EL (cell line): ENCODE measurements around the gene SP140L.
A peak's percentile ranks its signal among the peaks of the same experiment; 100 is the strongest.
"Not testable (repeated sequence)": the region's sequence is repeated elsewhere in the genome, so short reads cannot be mapped to it uniquely, and the experiment has no call there.

Experiments used
- DNase-seq: peaks from one replicate; pipeline ENCODE4 v3.0.0-alpha.2; 2016

The SP140L gene

DNA sequence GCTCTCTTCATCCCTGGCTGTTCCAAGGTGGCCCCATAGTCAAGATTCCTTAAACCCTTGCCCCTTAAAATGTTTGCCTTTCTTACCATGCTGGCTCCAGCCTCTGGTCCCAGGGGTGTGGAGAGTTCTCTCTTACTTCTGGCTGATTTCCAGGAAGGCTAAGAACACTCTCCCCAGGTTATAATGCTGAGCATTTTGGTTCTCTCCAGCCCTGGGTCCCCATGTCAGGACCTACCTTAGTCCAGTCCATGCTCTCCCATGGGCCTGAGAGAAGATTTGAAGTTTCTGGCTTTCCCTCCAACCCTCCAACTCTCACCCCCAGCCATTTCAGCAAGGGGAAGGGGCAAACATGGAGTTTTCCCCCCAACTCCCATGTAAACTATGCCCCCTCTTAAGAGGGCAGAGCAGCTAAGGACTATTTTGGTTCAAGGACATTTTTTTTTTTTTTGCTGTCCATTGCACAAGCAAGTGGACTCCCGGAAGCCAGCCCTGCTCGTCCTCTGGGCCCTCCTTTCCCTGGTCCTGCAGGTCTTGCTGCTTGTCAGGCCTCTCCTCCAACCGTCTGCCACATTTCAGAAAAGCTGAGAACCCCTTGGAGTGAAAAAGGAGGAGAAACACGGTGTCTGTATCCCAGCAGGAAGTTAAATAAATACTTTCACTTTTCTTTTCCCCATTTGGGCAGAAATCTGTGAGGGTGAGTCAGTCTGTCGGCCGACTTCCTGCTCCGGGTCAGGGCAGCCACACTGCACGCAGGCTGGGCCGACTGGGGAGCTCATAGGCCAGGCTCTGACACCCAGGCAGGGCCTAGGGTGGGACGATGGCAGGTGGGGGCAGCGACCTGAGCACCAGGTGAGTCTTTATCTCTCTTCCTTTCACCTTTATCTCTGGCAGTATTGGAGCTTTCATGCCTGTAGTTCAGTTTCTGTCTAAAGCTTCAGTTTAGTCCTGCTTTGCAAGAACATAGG lies at the start of gene SP140L:
Gene SP140L, plus strand, starts transcription at position 741 of the 965 bp plus-strand sequence. Its CDS starts 77 bp downstream, at position 818.
- peak; percentile 88 for DNase-seq

DNA sequence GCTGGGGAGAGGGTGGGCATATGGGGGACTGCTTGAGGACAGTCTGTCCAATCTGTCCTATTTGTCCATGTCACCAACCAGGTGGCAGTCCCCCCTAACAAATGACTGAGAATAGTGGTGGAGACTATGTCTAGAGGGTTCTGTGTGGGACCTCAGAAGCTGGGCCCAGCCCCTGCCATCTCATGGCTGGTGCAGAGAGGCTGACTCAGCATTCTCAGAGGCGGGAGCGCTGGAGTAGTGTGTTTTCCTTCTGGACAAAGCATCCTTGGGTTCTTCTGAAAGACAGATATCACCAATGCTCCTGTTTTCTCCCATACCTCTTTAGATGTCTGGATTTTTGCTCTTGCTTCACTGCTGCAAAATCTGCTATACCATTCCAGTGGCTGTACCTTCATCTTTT lies 44.1 kb upstream of the SP140L start:
- no peak for DNase-seq

DNA sequence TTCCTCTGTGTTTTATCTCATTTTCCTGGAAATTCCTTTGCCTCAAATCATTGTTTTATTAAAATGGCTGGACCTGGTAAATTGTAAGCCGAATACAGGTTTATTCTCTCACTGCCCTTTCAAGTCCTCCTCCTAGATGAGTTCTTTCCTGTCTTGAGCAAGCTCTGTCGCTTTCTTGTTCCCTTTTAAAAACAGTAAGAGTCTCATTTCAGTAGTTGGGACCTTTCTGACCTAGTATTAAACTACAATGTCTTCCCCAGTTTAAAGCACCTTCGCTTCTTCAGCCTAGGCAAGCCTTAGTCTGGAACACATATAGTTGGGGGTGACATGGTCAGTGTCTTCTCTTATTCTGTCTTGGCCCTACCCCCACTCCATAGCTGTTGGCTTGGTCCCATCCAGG lies 40.9 kb upstream of the SP140L start:
- DNase-seq, result no peak

DNA sequence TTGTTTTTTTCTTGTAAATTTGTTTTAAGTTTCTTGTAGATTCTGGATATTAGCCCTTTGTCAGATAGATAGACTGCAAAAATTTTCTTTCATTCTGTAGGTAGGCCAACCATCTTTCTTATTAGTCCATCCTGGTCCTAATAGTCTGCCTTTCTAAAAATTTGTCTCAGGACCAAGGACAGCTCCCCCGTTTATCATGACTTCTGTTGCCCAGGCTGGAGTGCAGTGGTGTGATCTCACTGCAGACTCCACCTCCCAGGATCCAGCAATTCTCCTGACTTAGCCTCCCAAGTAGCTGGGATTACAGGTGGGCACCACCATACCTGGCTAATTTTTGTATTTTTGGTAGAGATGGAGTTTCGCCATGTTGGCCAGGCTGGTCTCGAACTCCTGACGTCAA lies 37.7 kb upstream of the SP140L start:
- DNase-seq, result peak; percentile 41

DNA sequence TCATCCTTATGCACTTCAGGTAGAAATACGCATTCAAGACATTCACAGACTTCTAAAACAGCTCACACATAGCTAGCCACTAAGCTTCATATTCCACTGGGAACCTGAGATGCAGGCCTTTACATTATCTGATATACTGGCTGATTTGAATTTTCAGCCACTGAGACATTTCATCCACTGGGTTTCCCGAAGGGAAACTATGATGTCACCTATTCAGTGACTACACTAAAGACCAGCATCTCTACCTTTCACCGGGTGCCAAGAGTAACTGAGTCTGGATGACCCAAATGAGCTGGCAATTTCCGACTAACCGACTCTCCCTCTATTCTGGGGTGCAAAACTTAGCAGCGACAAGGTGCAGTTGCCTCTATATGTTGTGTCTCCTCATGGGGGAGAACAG lies 31.8 kb upstream of the SP140L start:
- no peak for DNase-seq

GRCh38 chr2:230296917-230297316 lies 30.1 kb upstream of the SP140L start:
- no peak for DNase-seq

GRCh38 chr2:230299618-230300017 lies 27.4 kb upstream of the SP140L start:
- no peak for DNase-seq

- DNase-seq, result no peak
These were observed 21.3 kb upstream of the SP140L start for GRCh38 chr2:230305416-230306275.

GRCh38 chr2:230306474-230306873 lies 20.5 kb upstream of the SP140L start:
- no peak for DNase-seq

GRCh38 chr2:230307485-230307884 lies 19.5 kb upstream of the SP140L start:
- DNase-seq, result no peak

- no peak for DNase-seq
These were observed 18.5 kb upstream of the SP140L start for GRCh38 chr2:230308402-230309000.

DNA sequence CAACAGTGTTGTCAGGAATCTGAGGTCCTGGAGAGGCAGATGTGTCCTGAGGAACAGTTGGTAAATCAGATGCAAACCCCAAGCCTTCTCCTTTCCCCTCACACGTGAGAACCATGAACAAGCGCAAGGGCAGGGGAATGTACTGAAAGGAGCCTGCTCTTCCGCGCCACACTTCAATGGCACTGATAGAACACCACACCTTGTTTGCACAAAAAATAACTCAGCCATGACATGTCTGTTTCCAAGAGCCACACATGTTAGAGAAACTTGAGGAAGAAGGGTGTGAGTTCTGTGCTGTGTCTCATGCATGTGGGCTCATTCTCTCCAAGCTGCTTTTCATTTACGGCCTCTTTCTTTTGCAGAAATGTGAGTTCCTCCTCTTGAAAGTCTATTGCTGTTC lies 16.2 kb upstream of the SP140L start:
- DNase-seq, result not testable (repeated sequence)

- DNase-seq, result not testable (repeated sequence)
These were observed 15.4 kb upstream of the SP140L start for GRCh38 chr2:230311634-230312033.

DNA sequence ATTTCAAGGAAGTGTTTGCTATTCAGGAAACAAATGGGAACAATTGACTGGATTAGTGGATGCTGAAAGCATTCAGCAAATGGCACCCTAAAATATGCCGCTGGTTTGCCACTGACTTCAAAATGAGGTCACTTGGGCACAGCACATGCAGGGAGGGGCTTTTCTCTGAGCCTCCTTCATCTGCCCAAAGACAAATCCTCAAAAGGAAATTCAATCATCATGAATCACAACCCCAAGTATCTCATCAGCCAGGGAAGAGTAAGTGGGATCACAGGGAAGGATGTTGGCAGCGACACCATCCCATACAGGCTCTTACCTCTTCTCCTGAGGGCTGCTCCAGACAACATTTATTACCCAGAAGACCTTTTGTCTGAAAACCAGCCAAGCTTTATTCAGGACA lies 14.4 kb upstream of the SP140L start:
- DNase-seq, result peak; percentile 86

GRCh38 chr2:230317366-230317765 lies 9.6 kb upstream of the SP140L start:
- no peak for DNase-seq

DNA sequence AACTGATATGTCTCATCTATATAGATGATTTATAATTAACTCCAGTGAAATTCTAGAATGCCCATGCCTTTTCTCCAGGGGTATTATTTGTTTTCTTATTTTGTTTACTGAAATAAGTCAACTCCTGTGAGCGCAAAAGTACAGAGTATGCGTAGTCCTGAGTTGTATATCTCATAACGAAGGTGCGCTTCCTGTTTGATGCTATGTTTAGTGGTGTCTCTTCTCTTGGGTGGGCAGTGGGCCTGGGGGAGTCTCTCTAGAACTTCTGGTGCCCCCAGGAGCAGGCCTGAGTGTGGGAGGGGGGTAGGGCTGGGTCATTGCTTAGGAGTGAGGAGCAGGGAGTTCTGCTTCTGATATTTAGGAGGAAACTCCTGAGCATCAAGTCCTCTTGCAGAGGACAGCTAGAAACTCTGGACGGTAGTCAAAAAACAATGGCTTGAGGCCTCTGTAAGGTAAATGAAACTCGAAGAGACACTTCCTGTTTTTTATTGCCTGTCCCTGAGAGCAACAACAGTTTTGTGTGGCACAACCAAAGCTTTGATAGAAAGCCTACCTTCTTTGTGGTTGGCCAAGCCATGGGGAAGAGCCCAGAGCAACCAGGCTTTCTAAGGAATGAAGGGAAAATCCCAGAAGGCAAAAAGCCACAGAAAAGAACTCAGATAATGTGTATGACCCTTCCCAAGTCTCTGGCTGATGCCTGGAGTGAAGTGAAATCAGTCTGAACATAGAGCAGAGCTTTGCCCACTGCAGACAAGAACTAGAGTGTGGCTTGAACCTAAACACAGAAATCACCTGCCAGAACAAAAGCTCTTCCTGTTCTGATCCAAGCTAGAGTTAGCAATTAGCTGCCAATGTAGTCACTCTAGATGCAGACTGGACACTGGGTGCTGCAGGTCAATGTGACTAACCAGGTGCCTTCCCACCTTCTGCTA lies 8.5 kb upstream of the SP140L start:
- DNase-seq, result no peak

- DNase-seq, result no peak
These were observed 7.7 kb upstream of the SP140L start for GRCh38 chr2:230319211-230319862.

DNA sequence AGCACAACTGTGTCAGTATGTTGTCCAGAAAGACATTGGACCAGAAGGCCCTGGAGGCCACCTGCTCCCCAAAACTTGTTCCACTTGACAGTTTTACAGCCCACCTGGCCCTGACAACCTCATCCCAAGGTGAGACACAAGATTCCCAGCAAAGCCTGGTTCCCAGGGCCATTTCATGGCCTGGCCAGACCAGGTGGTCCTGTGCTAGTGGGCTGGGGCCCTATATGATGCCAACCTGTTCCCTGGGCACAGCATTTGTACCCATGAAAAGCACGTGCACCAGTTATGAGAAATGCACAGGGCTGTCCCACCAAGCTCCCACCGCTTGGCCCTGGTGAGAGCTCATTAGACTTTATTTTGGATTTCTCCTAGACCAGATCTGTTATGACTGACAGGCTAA lies 6.0 kb upstream of the SP140L start:
- DNase-seq, result no peak

- no peak for DNase-seq
These were observed 4.2 kb upstream of the SP140L start for GRCh38 chr2:230322561-230323384.

- DNase-seq, result no peak
These were observed 3.4 kb upstream of the SP140L start for GRCh38 chr2:230323385-230324106.
